Osteoblast (primary cell): ENCODE results near the gene DLG2. TPM values are rescaled to one million over a fixed set of nuclear protein-coding genes. Genes with fewer than 3 reads are reported as not detected.

Experiments
- DNase-seq: peaks from one replicate; pipeline ENCODE4 v3.0.0; 2011; ENCODE audit warnings: low spot score, mixed read lengths; ENCODE audit not compliant: insufficient read length; ENCODE audit errors: missing footprints
- H2AFZ ChIP-seq: 2 replicates; pipeline ENCODE4 v1.6.0; 2011; ENCODE audit warnings: mild to moderate bottlenecking, low read length
- H3K27ac ChIP-seq: 2 replicates; pipeline ENCODE4 v1.5.1; 2011; ENCODE audit warnings: mild to moderate bottlenecking, low read depth, low read length, moderate library complexity
- H3K27me3 ChIP-seq: 2 replicates; pipeline ENCODE4 v1.6.0; 2012; ENCODE audit warnings: mild to moderate bottlenecking, control low read depth, inconsistent platforms, low read length, moderate library complexity; ENCODE audit not compliant: insufficient read depth
- H3K36me3 ChIP-seq: 2 replicates; pipeline ENCODE4 v1.5.1; 2011; ENCODE audit warnings: mild to moderate bottlenecking, low read length, control low read depth, moderate library complexity; ENCODE audit not compliant: insufficient read depth
- H3K4me1 ChIP-seq: 2 replicates; pipeline ENCODE4 v1.5.1; 2011; ENCODE audit warnings: mild to moderate bottlenecking, low read length, control low read depth, moderate library complexity; ENCODE audit not compliant: insufficient read depth
- H3K4me2 ChIP-seq: 2 replicates; pipeline ENCODE4 v1.6.0; 2011; ENCODE audit warnings: mild to moderate bottlenecking, low read length; ENCODE audit not compliant: insufficient read depth
- H3K4me3 ChIP-seq: fragments of 200-600 bp; sonication (generic); 3 replicates; pipeline ENCODE4 v1.5.1; 2012; ENCODE audit warnings: mild to moderate bottlenecking, low read length, inconsistent platforms; ENCODE audit not compliant: insufficient read depth
- H3K79me2 ChIP-seq: 2 replicates; pipeline ENCODE4 v1.6.0; 2012; ENCODE audit warnings: mild to moderate bottlenecking, low read length, control low read depth, inconsistent platforms; ENCODE audit not compliant: insufficient read depth
- H3K9me3 ChIP-seq: 2 replicates; pipeline ENCODE4 v1.5.1; 2011; ENCODE audit warnings: low read depth, low read length, control low read depth
- H4K20me1 ChIP-seq: 2 replicates; pipeline ENCODE4 v1.6.0; 2012; ENCODE audit warnings: mild to moderate bottlenecking, low read length, control low read depth; ENCODE audit not compliant: insufficient read depth
- total RNA-seq: library from RNA; depleted of rRNA; stranded (reverse); fragments of >200 nt; gene quantifications from 2 replicates; pipeline ENCODE4 v1.2.3, GENCODE V29; 2012
- TF ChIP-seq, protein P1 (sequence below): IDR thresholded peaks from 2 replicates; pipeline ENCODE4 v1.5.1; 2011; ENCODE audit warnings: mild to moderate bottlenecking, low read depth, low read length, moderate library complexity; ENCODE audit errors: extremely low read depth

Gene DLG2
- total RNA-seq, 1 donor: 3.3 TPM

- TF ChIP-seq, protein P1, sequence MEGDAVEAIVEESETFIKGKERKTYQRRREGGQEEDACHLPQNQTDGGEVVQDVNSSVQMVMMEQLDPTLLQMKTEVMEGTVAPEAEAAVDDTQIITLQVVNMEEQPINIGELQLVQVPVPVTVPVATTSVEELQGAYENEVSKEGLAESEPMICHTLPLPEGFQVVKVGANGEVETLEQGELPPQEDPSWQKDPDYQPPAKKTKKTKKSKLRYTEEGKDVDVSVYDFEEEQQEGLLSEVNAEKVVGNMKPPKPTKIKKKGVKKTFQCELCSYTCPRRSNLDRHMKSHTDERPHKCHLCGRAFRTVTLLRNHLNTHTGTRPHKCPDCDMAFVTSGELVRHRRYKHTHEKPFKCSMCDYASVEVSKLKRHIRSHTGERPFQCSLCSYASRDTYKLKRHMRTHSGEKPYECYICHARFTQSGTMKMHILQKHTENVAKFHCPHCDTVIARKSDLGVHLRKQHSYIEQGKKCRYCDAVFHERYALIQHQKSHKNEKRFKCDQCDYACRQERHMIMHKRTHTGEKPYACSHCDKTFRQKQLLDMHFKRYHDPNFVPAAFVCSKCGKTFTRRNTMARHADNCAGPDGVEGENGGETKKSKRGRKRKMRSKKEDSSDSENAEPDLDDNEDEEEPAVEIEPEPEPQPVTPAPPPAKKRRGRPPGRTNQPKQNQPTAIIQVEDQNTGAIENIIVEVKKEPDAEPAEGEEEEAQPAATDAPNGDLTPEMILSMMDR: no peak
- H3K4me3 ChIP-seq: no peak overlapping the region
- no peaks in the 10 kb centered on the region for H4K20me1 ChIP-seq
- DNase-seq: no peak
- no peaks in the 10 kb centered on the region for H3K4me1 ChIP-seq
- no peak overlapping the region for H3K27ac ChIP-seq
- H3K79me2 ChIP-seq: no peaks in the 10 kb centered on the region
- H3K9me3 ChIP-seq: no peaks in the 10 kb centered on the region
- H3K27me3 ChIP-seq: no peaks in the 10 kb centered on the region
- no peaks in the 10 kb centered on the region for H3K36me3 ChIP-seq
- no peak overlapping the region for H3K4me2 ChIP-seq
- H2AFZ ChIP-seq: no peak overlapping the region
These were observed 1657.0 kb downstream of the DLG2 start for GRCh38 chr11:83970061-83970671.

GRCh38 chr11:83957038-83957900 is 1669.9 kb downstream of the DLG2 start:
- Histone ChIP-seq H3K27me3 (no peaks in the 10 kb centered on the region), H3K27ac (no peak overlapping the region), H3K4me1 (no peaks in the 10 kb centered on the region), H4K20me1 (no peaks in the 10 kb centered on the region), H2AFZ (no peak overlapping the region), H3K4me3 (no peak overlapping the region), H3K79me2 (no peaks in the 10 kb centered on the region), H3K36me3 (no peaks in the 10 kb centered on the region), H3K9me3 (no peaks in the 10 kb centered on the region), H3K4me2 (no peak overlapping the region)
- no peak for DNase-seq
- TF ChIP-seq, protein P1: no peak

- TF ChIP-seq, protein P1: no peak
- no peaks in the 10 kb centered on the region for H3K36me3 ChIP-seq
- H3K27me3 ChIP-seq: no peaks in the 10 kb centered on the region
- no peak overlapping the region for H2AFZ ChIP-seq
- H3K79me2 ChIP-seq: no peaks in the 10 kb centered on the region
- no peak overlapping the region for H3K4me3 ChIP-seq
- H3K9me3 ChIP-seq: no peaks in the 10 kb centered on the region
- DNase-seq: no peak
- no peaks in the 10 kb centered on the region for H3K4me1 ChIP-seq
- no peak overlapping the region for H3K4me2 ChIP-seq
- H3K27ac ChIP-seq: no peak overlapping the region
- no peaks in the 10 kb centered on the region for H4K20me1 ChIP-seq
These were observed 1670.9 kb downstream of the DLG2 start for GRCh38 chr11:83956119-83956697.

DNA sequence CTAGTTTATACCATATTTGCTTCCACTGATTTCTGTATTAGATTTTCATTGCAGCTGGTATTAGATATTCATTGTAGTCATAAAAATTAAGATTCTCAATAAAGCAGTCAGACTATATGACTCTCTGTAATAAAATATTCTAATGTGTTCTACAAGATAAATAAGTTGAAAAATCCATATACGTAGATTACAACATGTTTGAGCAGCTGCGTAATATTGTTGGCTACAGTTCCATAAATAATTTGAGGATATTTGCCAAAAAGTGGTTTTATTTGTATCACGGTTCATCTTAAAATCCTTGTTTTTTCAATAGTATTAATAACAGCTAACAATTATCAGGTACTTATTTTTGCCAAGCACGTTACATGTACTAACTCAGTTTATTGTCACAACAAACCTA is 1672.4 kb downstream of the DLG2 start:
- Histone ChIP-seq H2AFZ (no peak overlapping the region), H3K9me3 (no peaks in the 10 kb centered on the region), H3K36me3 (no peaks in the 10 kb centered on the region), H3K4me3 (no peak overlapping the region), H3K27ac (no peak overlapping the region), H3K4me1 (no peaks in the 10 kb centered on the region), H3K79me2 (no peaks in the 10 kb centered on the region), H4K20me1 (no peaks in the 10 kb centered on the region), H3K27me3 (no peaks in the 10 kb centered on the region), H3K4me2 (no peak overlapping the region)
- TF ChIP-seq, protein P1: no peak
- DNase-seq: no peak
